DMS153 treated with DMSO at 0.1 percent for 48 hours (cell line): Measurements from ENCODE around the gene PDSS2.
"Not testable (repeated sequence)": the region's sequence is repeated elsewhere in the genome, so short reads cannot be mapped to it uniquely, and the experiment has no call there.

Source experiments
- DNase-seq: peaks from one replicate; lab custom pipeline; 2025; ENCODE audit not compliant: unreplicated experiment; lab: John Stamatoyannopoulos, UW

The PDSS2 gene

GRCh38 chr6:107230448-107230847 lies 228.9 kb downstream of the PDSS2 start:
- no peak for DNase-seq

GRCh38 chr6:107230024-107230423 lies 229.3 kb downstream of the PDSS2 start:
- DNase-seq: no peak

GRCh38 chr6:107228754-107229153 lies 230.6 kb downstream of the PDSS2 start:
- no peak for DNase-seq

GRCh38 chr6:107221519-107221918 lies 237.8 kb downstream of the PDSS2 start:
- DNase-seq: no peak

- DNase-seq: no peak
Measured at GRCh38 chr6:107219851-107220250, 239.5 kb downstream of the PDSS2 start.

- DNase-seq: no peak
Measured at GRCh38 chr6:107218142-107218541, 241.2 kb downstream of the PDSS2 start.

- peak; percentile 13 for DNase-seq
Measured at GRCh38 chr6:107217248-107217647, 242.1 kb downstream of the PDSS2 start.

- no peak for DNase-seq
Measured at GRCh38 chr6:107216197-107216933, 243.0 kb downstream of the PDSS2 start.

- no peak for DNase-seq
Measured at GRCh38 chr6:107215334-107215733, 244.0 kb downstream of the PDSS2 start.

GRCh38 chr6:107214655-107215054 lies 244.7 kb downstream of the PDSS2 start:
- DNase-seq: no peak

GRCh38 chr6:107209406-107210305 lies 249.7 kb downstream of the PDSS2 start:
- no peak for DNase-seq

- DNase-seq: no peak
Measured at GRCh38 chr6:107207251-107207873, 252.0 kb downstream of the PDSS2 start.

- DNase-seq: no peak
Measured at GRCh38 chr6:107205058-107205998, 254.0 kb downstream of the PDSS2 start.

GRCh38 chr6:107202876-107203468 lies 256.4 kb downstream of the PDSS2 start:
- DNase-seq: no peak

- DNase-seq: no peak
Measured at GRCh38 chr6:107198631-107199416, 260.5 kb downstream of the PDSS2 start.

GRCh38 chr6:107196152-107196551 lies 263.2 kb downstream of the PDSS2 start:
- no peak for DNase-seq

- not testable (repeated sequence) for DNase-seq
Measured at GRCh38 chr6:107194723-107195122, 264.6 kb downstream of the PDSS2 start.

GRCh38 chr6:107192830-107193229 lies 266.5 kb downstream of the PDSS2 start:
- DNase-seq: peak; percentile 80

- DNase-seq: no peak
Measured at GRCh38 chr6:107187630-107188029, 271.7 kb downstream of the PDSS2 start.
